HCT116 (cell line): ENCODE measurements around the gene AGTRAP. TPM values are rescaled to one million over a fixed set of nuclear protein-coding genes. Genes with fewer than 3 reads are reported as not detected.

ENCODE experiments used
- ATAC-seq: fragments of 200-7000 bp; cut with Tn5 transposase; 2 replicates; pipeline ENCODE4 v1.9.1; 2020; ENCODE audit warnings: mild to moderate bottlenecking, moderate library complexity
- BruUV-seq: library from RNA; stranded (reverse); fragments of 400-500 nt; replicated peaks from 2 replicates; lab custom pipeline; 2021; lab: Mats Ljungman, UMichigan
- CTCF ChIA-PET: fragments of 300-600 bp; sonication (Branson Sonifier 250); formaldehyde crosslinking; loops from one replicate; lab custom pipeline; 2021; ENCODE audit warnings: antibody characterized with exemption; lab: Charles Lee
- POLR2A ChIA-PET: fragments of 300-600, 350-600 bp; sonication (Branson Sonifier 250); formaldehyde crosslinking; loops from one replicate; lab custom pipeline; 2021; ENCODE audit warnings: antibody characterized with exemption; lab: Charles Lee
- RAD21 ChIA-PET, 2 experiments: fragments of 300-600 bp; sonication (Branson Sonifier 250); formaldehyde crosslinking; loops; one replicate each; lab custom pipeline; 2023; ENCODE audit warnings: low total read pairs in 2 of 2; ENCODE audit not compliant: uncharacterized antibody in 2 of 2, unreplicated experiment in 2 of 2, low non-redundant PET in 1 of 2; lab: Charles Lee
- DNase-seq: peaks from one replicate; pipeline ENCODE4 v3.0.0-alpha.2; 2010; ENCODE audit warnings: low read depth, low spot score
- H2AFZ ChIP-seq: fragments of 200-600 bp; shearing (Covaris generic), sonication (generic); 2 replicates; pipeline ENCODE4 v1.6.1; 2017; ENCODE audit warnings: low read depth, mixed run types, mixed read lengths, antibody characterized with exemption, low read length; ENCODE audit not compliant: poor library complexity, severe bottlenecking
- H3K27ac ChIP-seq: 2 replicates; pipeline ENCODE4 v1.5.1; 2012; ENCODE audit warnings: low read depth, low read length
- H3K27me3 ChIP-seq: fragments of 200-600 bp; sonication (generic); 2 replicates; pipeline ENCODE4 v1.6.1; 2016; ENCODE audit warnings: mixed run types, low read length, mixed read lengths; ENCODE audit not compliant: insufficient read depth
- H3K36me3 ChIP-seq, 2 experiments: fragments of 200-500 bp in 1 of 2; fragments of 200-600 bp in 1 of 2; sonication (Bioruptor generic) in 1 of 2; sonication (generic) in 1 of 2; 2 replicates each; pipeline versions ENCODE4 v1.5.1 to v1.6.1; 2014 to 2016; ENCODE audit warnings: low read length in 2 of 2, inconsistent platforms in 1 of 2, mixed read lengths in 1 of 2, mixed run types in 1 of 2; ENCODE audit not compliant: insufficient read depth in 2 of 2, control insufficient read depth in 1 of 2
- H3K4me1 ChIP-seq, 2 experiments: fragments of 200-600 bp in 1 of 2; sonication (generic) in 1 of 2; 2 replicates each; pipeline versions ENCODE4 v1.5.1 to v1.6.1; 2012 to 2017; ENCODE audit warnings: low read length in 2 of 2, inconsistent platforms in 1 of 2, mild to moderate bottlenecking in 1 of 2, mixed read lengths in 1 of 2, mixed run types in 1 of 2, moderate library complexity in 1 of 2; ENCODE audit not compliant: insufficient read depth in 2 of 2, control insufficient read depth in 1 of 2
- H3K4me2 ChIP-seq: fragments of 200-600 bp; sonication (generic); 2 replicates; pipeline ENCODE4 v1.6.1; 2017; ENCODE audit warnings: mixed run types, low read length, mixed read lengths
- H3K4me3 ChIP-seq, 2 experiments: fragments of 200-600 bp in 1 of 2; sonication (generic) in 1 of 2; replicated peaks in 1 of 2; 2 replicates each; pipeline ENCODE4 v1.5.1; 2011 to 2016; ENCODE audit warnings: low read length in 2 of 2, control low read depth in 1 of 2, low read depth in 1 of 2, mild to moderate bottlenecking in 1 of 2, mixed read lengths in 1 of 2, mixed run types in 1 of 2
- H3K79me2 ChIP-seq: fragments of 200-600 bp; sonication (generic); 2 replicates; pipeline ENCODE4 v1.6.1; 2017; ENCODE audit warnings: mild to moderate bottlenecking, mixed run types, low read length, moderate library complexity, mixed read lengths; ENCODE audit not compliant: insufficient read depth
- H3K9ac ChIP-seq: fragments of 200-600 bp; sonication (generic); 2 replicates; pipeline ENCODE4 v1.6.1; 2016; ENCODE audit warnings: low read length, mixed read lengths
- H3K9me2 ChIP-seq: fragments of 200-600 bp; sonication (generic), shearing (Covaris generic); 2 replicates; pipeline ENCODE4 v1.6.1; 2017; ENCODE audit warnings: mixed run types, mild to moderate bottlenecking, moderate library complexity; ENCODE audit not compliant: insufficient read depth
- H3K9me3 ChIP-seq, 2 experiments: fragments of 200-500 bp in 1 of 2; fragments of 200-600 bp in 1 of 2; sonication (Bioruptor generic) in 1 of 2; sonication (generic) in 1 of 2; 2 replicates each; pipeline ENCODE4 v1.6.1; 2014 to 2017; ENCODE audit warnings: low read length in 2 of 2, mixed read lengths in 2 of 2, inconsistent platforms in 1 of 2, low read depth in 1 of 2, mild to moderate bottlenecking in 1 of 2, mixed run types in 1 of 2, moderate library complexity in 1 of 2; ENCODE audit not compliant: control insufficient read depth in 1 of 2, insufficient read depth in 1 of 2
- H4K20me1 ChIP-seq: fragments of 200-600 bp; sonication (generic), shearing (Covaris generic); 2 replicates; pipeline ENCODE4 v1.6.1; 2017; ENCODE audit warnings: mixed run types, mild to moderate bottlenecking, moderate library complexity; ENCODE audit not compliant: insufficient read depth
- ATF3 ChIP-seq: IDR thresholded peaks from 2 replicates; pipeline ENCODE4 v1.6.1; 2012
- CTCF ChIP-seq, 3 experiments: fragments of 200-600 bp in 1 of 3; sonication (generic) in 1 of 3; IDR thresholded peaks in 2 of 3; conservative IDR thresholded peaks in 1 of 3; 2 replicates each; pipeline ENCODE4 v1.5.1; 2012 to 2017; ENCODE audit warnings: low read depth in 2 of 3, low read length in 2 of 3, antibody characterized with exemption in 1 of 3, borderline replicate concordance in 1 of 3, control low read depth in 1 of 3, mild to moderate bottlenecking in 1 of 3, mixed read lengths in 1 of 3, mixed run types in 1 of 3, moderate library complexity in 1 of 3; ENCODE audit not compliant: insufficient read depth in 1 of 3
- ELF1 ChIP-seq: IDR thresholded peaks from 2 replicates; pipeline ENCODE4 v1.6.1; 2012; ENCODE audit warnings: low read depth, borderline replicate concordance
- EZH2 ChIP-seq: fragments of 200-600 bp; sonication (generic); IDR thresholded peaks from 2 replicates; pipeline ENCODE4 v1.6.1; 2017; ENCODE audit warnings: antibody characterized with exemption, mixed run types
- EZH2phosphoT487 ChIP-seq: fragments of 200-600 bp; IDR thresholded peaks from 2 replicates; pipeline ENCODE4 v1.6.1; 2018; ENCODE audit warnings: antibody characterized with exemption, borderline replicate concordance
- FOSL1 ChIP-seq: IDR thresholded peaks from 2 replicates; pipeline ENCODE4 v1.6.1; 2012; ENCODE audit warnings: low read depth
- JUND ChIP-seq: IDR thresholded peaks from 2 replicates; pipeline ENCODE4 v1.6.1; 2012
- MAX ChIP-seq: IDR thresholded peaks from 2 replicates; pipeline ENCODE4 v1.6.1; 2012
- POLR2A ChIP-seq: IDR thresholded peaks from 2 replicates; pipeline ENCODE4 v1.7.0; 2011; ENCODE audit warnings: borderline replicate concordance; ENCODE audit not compliant: insufficient read depth, insufficient read length; ENCODE audit errors: extremely low read depth
- SIN3A ChIP-seq: IDR thresholded peaks from 2 replicates; pipeline ENCODE4 v1.6.1; 2012; ENCODE audit warnings: low read depth
- SRF ChIP-seq: IDR thresholded peaks from 2 replicates; pipeline ENCODE4 v1.6.1; 2012; ENCODE audit warnings: low read depth
- TCF7L2 ChIP-seq: IDR thresholded peaks from 2 replicates; pipeline ENCODE4 v1.7.0; 2011; ENCODE audit warnings: borderline replicate concordance, inconsistent platforms; ENCODE audit not compliant: insufficient read depth, insufficient read length; ENCODE audit errors: extremely low read depth
- YY1 ChIP-seq: IDR thresholded peaks from 2 replicates; pipeline ENCODE4 v1.6.1; 2011; ENCODE audit warnings: low read length, low read depth, moderate library complexity, mild to moderate bottlenecking; ENCODE audit not compliant: insufficient replicate concordance; ENCODE audit errors: extremely low read depth
- ZBTB33 ChIP-seq: IDR thresholded peaks from 2 replicates; pipeline ENCODE4 v1.6.1; 2011; ENCODE audit warnings: mild to moderate bottlenecking, low read length, moderate library complexity; ENCODE audit not compliant: insufficient replicate concordance; ENCODE audit errors: extremely low read depth
- intact Hi-C: fragments of 100-400 bp; cut with micrococcal nuclease; formaldehyde crosslinking; loops from 2 replicates; pipeline ENCODE4 v1.10.0; 2022
- total RNA-seq: library from RNA; stranded (reverse); gene quantifications from one replicate; pipeline ENCODE4 v1.2.1, GENCODE V29; 2021; ENCODE audit not compliant: unreplicated experiment

The AGTRAP gene
- total RNA-seq, 1 experiment from 2014 or later: 49.0 TPM

GRCh38 chr1:11729155-11729497 lies 6.8 kb upstream of the AGTRAP start:
- ATAC-seq (no peak), DNase-seq (no peak)
- BruUV-seq: no TSS peak
- intact Hi-C loops: no loop called here
- no peak overlapping the region for H2AFZ ChIP-seq
- no peaks in the 10 kb centered on the region for H3K79me2 ChIP-seq
- H3K27me3 ChIP-seq: no peaks in the 10 kb centered on the region
- H3K4me2 ChIP-seq: no peak overlapping the region
- H3K36me3 ChIP-seq: no peaks in the 10 kb centered on the region
- no peaks in the 10 kb centered on the region for H3K9me2 ChIP-seq
- no peak overlapping the region for H3K27ac ChIP-seq
- POLR2A ChIA-PET: no interaction called here
- no peak overlapping the region for H3K4me3 ChIP-seq
- RAD21 ChIA-PET: no interaction called here
- CTCF ChIA-PET: no interaction called here
- H4K20me1 ChIP-seq: no peaks in the 10 kb centered on the region
- H3K9me3 ChIP-seq: no peaks in the 10 kb centered on the region
- H3K4me1 ChIP-seq: peaks cover 0 to 22% of the 10 kb centered on the region in 2 experiments; a peak in 3 of 4 replicates
- no peak for TF ChIP-seq SRF
- TF ChIP-seq JUND: no peak
- TF ChIP-seq FOSL1: no peak
- no peak for TF ChIP-seq MAX
- no peak for TF ChIP-seq POLR2A
- TF ChIP-seq ATF3: no peak
- no peak for TF ChIP-seq SIN3A
- no peak for TF ChIP-seq CTCF (IDR thresholded peaks at IDR 0.05 in 2 of 3, conservative IDR thresholded peaks at IDR 0.05 in 1 of 3; ENCODE audit: borderline replicate concordance in 1 of 3, insufficient read depth in 1 of 3, low read depth in 2 of 3, low read length in 2 of 3)
- TF ChIP-seq TCF7L2: no peak
- no peak for TF ChIP-seq YY1
- TF ChIP-seq EZH2phosphoT487: no peak
- TF ChIP-seq EZH2: no peak
- TF ChIP-seq ELF1: no peak
- no peak for TF ChIP-seq ZBTB33
- TF ChIP-seq, all 23 proteins: peak for 0
- no peak overlapping the region for H3K9ac ChIP-seq
